ENCODE measurements around the gene TF. TPM values are rescaled to one million over a fixed set of nuclear protein-coding genes. Genes with fewer than 3 reads are reported as not detected.

Gene TF
- total RNA-seq, 1 donor from 2014 or later: 3.9 TPM

DNA sequence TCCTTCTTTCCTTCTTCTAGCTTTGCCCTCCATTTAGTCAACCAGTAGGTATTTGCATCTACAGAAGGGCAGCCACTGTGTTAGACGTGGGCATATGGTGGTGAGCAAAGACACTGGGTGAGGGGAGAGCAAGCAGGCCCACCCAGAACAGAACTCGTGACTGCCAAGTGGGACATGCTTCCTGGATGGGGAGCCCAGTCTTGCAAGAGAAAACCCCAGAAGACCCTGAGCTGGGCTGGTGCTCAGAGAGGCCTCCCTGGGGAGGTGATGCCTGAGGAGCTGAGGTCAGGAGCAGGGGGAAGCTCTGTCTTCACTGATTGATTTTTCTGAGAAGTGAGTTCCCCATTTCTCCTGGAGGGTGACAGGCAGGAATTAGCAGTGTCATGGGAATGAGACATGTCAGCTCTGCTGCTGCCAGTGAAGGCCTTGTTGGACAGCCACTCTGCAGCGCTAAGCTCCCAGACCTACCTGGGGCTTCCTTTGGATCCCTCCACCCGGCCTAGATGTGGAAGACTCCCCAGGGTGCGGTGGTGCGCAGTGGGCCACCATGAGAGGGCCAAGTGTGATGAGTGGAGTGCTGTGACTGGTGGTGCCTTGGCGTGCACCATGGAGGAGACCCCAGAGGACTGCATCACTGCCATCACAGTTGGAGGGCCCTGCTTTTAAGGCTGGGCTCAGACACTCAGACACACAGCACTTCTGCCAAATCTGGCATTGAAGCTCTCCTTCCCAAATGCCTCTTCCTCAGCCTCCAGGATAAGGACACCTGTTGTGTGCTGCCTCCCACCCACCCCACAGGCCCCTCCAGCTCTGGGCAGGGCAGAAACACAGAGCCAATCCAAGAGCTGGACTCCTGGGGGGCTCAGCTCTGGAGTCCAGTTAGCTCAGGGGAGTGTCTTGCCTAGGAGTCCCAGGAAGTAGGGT is 44.5 kb upstream of the TF start:
- TF ChIP-seq, protein P1, sequence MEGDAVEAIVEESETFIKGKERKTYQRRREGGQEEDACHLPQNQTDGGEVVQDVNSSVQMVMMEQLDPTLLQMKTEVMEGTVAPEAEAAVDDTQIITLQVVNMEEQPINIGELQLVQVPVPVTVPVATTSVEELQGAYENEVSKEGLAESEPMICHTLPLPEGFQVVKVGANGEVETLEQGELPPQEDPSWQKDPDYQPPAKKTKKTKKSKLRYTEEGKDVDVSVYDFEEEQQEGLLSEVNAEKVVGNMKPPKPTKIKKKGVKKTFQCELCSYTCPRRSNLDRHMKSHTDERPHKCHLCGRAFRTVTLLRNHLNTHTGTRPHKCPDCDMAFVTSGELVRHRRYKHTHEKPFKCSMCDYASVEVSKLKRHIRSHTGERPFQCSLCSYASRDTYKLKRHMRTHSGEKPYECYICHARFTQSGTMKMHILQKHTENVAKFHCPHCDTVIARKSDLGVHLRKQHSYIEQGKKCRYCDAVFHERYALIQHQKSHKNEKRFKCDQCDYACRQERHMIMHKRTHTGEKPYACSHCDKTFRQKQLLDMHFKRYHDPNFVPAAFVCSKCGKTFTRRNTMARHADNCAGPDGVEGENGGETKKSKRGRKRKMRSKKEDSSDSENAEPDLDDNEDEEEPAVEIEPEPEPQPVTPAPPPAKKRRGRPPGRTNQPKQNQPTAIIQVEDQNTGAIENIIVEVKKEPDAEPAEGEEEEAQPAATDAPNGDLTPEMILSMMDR (IDR thresholded peaks at IDR 0.05; ENCODE audit: unreplicated experiment): no peak
- H3K4me3 Mint-ChIP-seq (ENCODE audit: unreplicated experiment): no peak overlapping the region
- no peaks in the 10 kb centered on the region for H3K9me3 Mint-ChIP-seq (ENCODE audit: unreplicated experiment)
- no peaks in the 10 kb centered on the region for H3K36me3 Mint-ChIP-seq (ENCODE audit: low read depth, unreplicated experiment)
- DNase-seq (ENCODE audit: low spot score): no peak
- H3K27me3 Mint-ChIP-seq (ENCODE audit: unreplicated experiment): no peaks in the 10 kb centered on the region
- no peaks in the 10 kb centered on the region for H3K4me1 Mint-ChIP-seq (ENCODE audit: unreplicated experiment)
- no peak overlapping the region for H3K27ac Mint-ChIP-seq (ENCODE audit: unreplicated experiment)

DNA sequence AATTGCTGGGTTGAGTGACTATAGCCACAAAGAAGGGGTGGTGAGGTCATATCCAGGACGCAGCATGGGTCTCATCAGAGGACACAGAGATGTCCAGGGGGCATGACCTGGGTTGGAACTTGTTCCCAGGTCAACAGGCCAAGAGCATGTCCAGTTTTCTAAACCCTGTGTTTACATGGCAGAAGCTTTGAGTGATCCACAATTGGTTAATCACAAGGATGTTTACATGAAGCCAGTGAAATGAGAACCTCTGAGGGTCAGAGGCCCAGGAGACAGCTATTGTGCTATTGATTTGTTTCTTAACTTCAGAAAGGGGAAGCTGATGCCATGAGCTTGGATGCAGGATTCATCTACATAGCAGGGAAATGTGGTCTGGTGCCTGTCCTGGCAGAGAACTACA is 42.3 kb upstream of the TF start:
- TF ChIP-seq, protein P1 (IDR thresholded peaks at IDR 0.05; ENCODE audit: unreplicated experiment): no peak
- no peak for DNase-seq (ENCODE audit: low spot score)
- no peaks in the 10 kb centered on the region for H3K9me3 Mint-ChIP-seq (ENCODE audit: unreplicated experiment)
- no peak overlapping the region for H3K27ac Mint-ChIP-seq (ENCODE audit: unreplicated experiment)
- H3K27me3 Mint-ChIP-seq (ENCODE audit: unreplicated experiment): no peaks in the 10 kb centered on the region
- H3K36me3 Mint-ChIP-seq (ENCODE audit: low read depth, unreplicated experiment): no peaks in the 10 kb centered on the region
- H3K4me3 Mint-ChIP-seq (ENCODE audit: unreplicated experiment): no peak overlapping the region
- H3K4me1 Mint-ChIP-seq (ENCODE audit: unreplicated experiment): no peaks in the 10 kb centered on the region

DNA sequence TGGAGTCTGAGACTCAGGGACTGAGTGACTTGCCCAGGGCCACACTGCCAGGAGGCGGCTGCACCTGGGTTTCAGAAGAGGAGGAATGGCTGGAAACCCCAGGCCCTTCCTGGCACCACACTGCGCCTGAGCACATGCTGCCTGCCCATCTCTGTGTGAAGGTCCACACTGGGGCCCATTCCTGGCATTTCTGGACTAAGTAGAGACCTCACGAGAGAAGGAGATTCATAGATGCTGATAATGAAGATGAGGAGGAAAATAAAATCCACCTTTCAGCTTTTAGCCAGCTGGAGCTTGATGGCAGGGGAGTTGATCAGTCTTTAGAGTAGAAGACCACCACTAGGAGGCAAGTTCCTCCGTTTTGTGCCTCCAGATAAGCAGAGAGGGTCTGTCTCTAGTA is 40.2 kb upstream of the TF start:
- TF ChIP-seq, protein P1 (IDR thresholded peaks at IDR 0.05; ENCODE audit: unreplicated experiment): no peak
- Mint-ChIP-seq H3K36me3 (ENCODE audit: low read depth, unreplicated experiment) (no peaks in the 10 kb centered on the region), H3K4me3 (ENCODE audit: unreplicated experiment) (no peak overlapping the region), H3K27me3 (ENCODE audit: unreplicated experiment) (peaks cover 3% of the 10 kb centered on the region), H3K9me3 (ENCODE audit: unreplicated experiment) (no peaks in the 10 kb centered on the region), H3K4me1 (ENCODE audit: unreplicated experiment) (no peaks in the 10 kb centered on the region), H3K27ac (ENCODE audit: unreplicated experiment) (no peak overlapping the region)
- DNase-seq (ENCODE audit: low spot score): no peak

DNA sequence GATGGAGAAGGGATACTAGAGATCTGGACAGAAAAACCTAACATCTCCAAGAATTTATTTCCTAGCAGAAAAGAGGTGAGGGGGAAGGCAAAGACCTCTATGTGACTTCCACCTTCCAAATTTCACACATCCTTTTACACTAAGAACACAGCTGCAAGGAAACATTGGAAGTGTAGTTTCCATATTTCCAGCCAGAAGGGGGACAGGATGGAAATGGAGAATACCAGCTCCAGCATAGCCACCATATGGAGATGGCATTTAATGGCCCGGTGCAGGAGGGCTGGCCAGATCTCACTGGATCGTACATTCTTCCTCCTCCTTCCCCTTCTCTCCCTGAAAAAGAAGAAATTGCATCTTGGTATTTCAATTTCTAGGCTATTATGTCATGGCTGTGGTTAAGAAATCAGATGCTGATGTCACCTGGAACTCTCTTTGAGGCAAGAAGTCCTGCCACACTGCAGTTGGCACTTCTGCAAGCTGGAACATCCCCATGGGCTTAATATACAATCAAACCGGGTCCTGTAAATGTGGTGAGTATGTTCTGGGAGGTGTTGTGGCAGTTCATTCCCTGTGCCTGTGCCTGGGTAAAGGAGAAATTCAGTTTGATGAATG is 36.9 kb upstream of the TF start:
- H3K4me3 Mint-ChIP-seq (ENCODE audit: unreplicated experiment): no peak overlapping the region
- no peaks in the 10 kb centered on the region for H3K36me3 Mint-ChIP-seq (ENCODE audit: low read depth, unreplicated experiment)
- DNase-seq (ENCODE audit: low spot score): no peak
- H3K27ac Mint-ChIP-seq (ENCODE audit: unreplicated experiment): no peak overlapping the region
- H3K9me3 Mint-ChIP-seq (ENCODE audit: unreplicated experiment): no peaks in the 10 kb centered on the region
- H3K4me1 Mint-ChIP-seq (ENCODE audit: unreplicated experiment): no peaks in the 10 kb centered on the region
- TF ChIP-seq, protein P1 (IDR thresholded peaks at IDR 0.05; ENCODE audit: unreplicated experiment): no peak
- H3K27me3 Mint-ChIP-seq (ENCODE audit: unreplicated experiment): peaks cover 4% of the 10 kb centered on the region

DNA sequence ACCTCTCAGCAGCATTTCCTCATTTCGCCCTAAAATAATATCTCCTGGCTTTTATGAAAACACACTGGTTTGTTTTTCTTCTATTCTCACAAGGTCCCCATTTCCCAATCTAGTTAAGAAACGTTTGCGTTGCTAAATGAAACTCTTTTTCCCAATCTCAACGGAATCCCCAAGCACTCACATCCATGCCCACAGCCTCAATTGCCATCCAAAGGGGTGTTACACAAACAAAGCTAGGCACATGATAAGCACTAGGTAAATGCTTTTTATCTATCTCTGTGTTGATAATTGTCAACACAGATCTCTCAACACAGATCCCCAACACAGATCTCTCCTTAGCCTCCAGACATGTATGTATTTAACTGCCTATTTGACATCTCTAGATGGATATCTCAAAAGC is 35.2 kb upstream of the TF start:
- Mint-ChIP-seq H3K27ac (ENCODE audit: unreplicated experiment) (no peak overlapping the region), H3K36me3 (ENCODE audit: low read depth, unreplicated experiment) (no peaks in the 10 kb centered on the region), H3K4me1 (ENCODE audit: unreplicated experiment) (no peaks in the 10 kb centered on the region), H3K9me3 (ENCODE audit: unreplicated experiment) (no peaks in the 10 kb centered on the region), H3K4me3 (ENCODE audit: unreplicated experiment) (no peak overlapping the region), H3K27me3 (ENCODE audit: unreplicated experiment) (peaks cover 4% of the 10 kb centered on the region)
- TF ChIP-seq, protein P1 (IDR thresholded peaks at IDR 0.05; ENCODE audit: unreplicated experiment): no peak
- no peak for DNase-seq (ENCODE audit: low spot score)

All from endothelial cell (in vitro differentiated cells).